ENCODE measurements around the gene VPS26B.

DNA sequence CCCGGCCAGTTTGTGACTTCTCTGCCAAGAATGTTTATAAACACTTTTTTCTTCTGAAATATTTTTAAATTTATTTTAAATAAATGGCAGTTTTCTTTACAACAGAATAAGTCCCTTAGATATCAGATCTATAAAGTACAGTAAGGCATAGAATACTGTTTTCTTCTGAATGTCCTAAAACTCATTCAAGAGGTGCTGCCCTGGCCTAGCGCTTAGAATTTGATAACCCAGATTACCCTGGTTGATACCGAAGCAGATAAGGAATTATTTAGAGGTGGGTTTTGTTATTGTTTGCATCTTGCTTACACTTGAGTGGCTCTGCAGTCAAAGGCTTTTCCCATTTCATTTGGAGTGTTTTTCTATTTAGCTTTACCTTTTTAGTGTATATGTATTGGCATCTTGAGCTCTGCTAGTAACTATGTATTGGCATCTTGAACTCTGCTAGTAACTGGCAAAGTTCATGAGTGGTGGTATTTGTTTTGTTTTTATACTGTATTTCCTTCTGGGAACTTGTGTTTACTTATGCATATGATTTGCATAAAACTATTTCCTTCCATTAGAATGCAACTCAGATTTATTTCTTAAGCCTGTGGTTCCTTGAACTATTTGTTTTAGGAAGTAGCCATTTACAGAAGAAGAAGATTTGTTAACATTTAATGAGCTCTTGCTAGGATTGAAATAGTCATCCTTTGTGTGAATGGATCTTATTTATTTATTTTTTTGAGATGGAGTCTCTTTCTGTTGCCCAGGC lies 30.1 kb downstream of the VPS26B start:
- no peak for TF ChIP-seq CTCF (IDR thresholded peaks at IDR 0.05)
- TF ChIP-seq, protein P1, sequence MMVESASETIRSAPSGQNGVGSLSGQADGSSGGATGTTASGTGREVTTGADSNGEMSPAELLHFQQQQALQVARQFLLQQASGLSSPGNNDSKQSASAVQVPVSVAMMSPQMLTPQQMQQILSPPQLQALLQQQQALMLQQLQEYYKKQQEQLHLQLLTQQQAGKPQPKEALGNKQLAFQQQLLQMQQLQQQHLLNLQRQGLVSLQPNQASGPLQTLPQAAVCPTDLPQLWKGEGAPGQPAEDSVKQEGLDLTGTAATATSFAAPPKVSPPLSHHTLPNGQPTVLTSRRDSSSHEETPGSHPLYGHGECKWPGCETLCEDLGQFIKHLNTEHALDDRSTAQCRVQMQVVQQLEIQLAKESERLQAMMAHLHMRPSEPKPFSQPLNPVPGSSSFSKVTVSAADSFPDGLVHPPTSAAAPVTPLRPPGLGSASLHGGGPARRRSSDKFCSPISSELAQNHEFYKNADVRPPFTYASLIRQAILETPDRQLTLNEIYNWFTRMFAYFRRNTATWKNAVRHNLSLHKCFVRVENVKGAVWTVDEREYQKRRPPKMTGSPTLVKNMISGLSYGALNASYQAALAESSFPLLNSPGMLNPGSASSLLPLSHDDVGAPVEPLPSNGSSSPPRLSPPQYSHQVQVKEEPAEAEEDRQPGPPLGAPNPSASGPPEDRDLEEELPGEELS (CRISPR knock-in tag; IDR thresholded peaks at IDR 0.05): no peak
- TF ChIP-seq ATF3 (CRISPR knock-in tag; conservative IDR thresholded peaks at IDR 0.05): no peak
- no peak for TF ChIP-seq NR3C1 (CRISPR knock-in tag; conservative IDR thresholded peaks at IDR 0.05; ENCODE audit: low read depth)
- TF ChIP-seq CREB1 (CRISPR knock-in tag; IDR thresholded peaks at IDR 0.05): no peak
- no peak for TF ChIP-seq ATF2 (CRISPR knock-in tag; IDR thresholded peaks at IDR 0.05; ENCODE audit: borderline replicate concordance, low read depth)
- TF ChIP-seq E2F4 (CRISPR knock-in tag; IDR thresholded peaks at IDR 0.05; ENCODE audit: borderline replicate concordance, low read depth): no peak
- TF ChIP-seq MYBL2 (CRISPR knock-in tag; IDR thresholded peaks at IDR 0.05): no peak
- no peak for TF ChIP-seq AFF4 (CRISPR knock-in tag; IDR thresholded peaks at IDR 0.05; ENCODE audit: borderline replicate concordance)
- TF ChIP-seq TEAD1 (CRISPR knock-in tag; IDR thresholded peaks at IDR 0.05): no peak
- TF ChIP-seq ATF1 (CRISPR knock-in tag; IDR thresholded peaks at IDR 0.05): no peak
- TF ChIP-seq IRF2 (CRISPR knock-in tag; IDR thresholded peaks at IDR 0.05; ENCODE audit: borderline replicate concordance, low read depth): no peak
- TF ChIP-seq ESRRA (CRISPR knock-in tag; IDR thresholded peaks at IDR 0.05; ENCODE audit: borderline replicate concordance): no peak
- TF ChIP-seq ELF4 (CRISPR knock-in tag; IDR thresholded peaks at IDR 0.05; ENCODE audit: low read depth): no peak
